ENCODE data around the gene CADPS2. TPM values are rescaled to one million over a fixed set of nuclear protein-coding genes. Genes with fewer than 3 reads are reported as not detected.

Gene CADPS2
- total and polyA plus RNA-seq, 8 donors = 7.0 to 57.8 (median 29.7) TPM

- H3K27me3 ChIP-seq = no peaks in the 10 kb centered on the region
- no peak overlapping the region for H3K27ac ChIP-seq
- 75 to 88% (median 79%) methylated on average over 2 of the region's 2 CpGs for WGBS, 5 donors
- no peak overlapping the region for H3K4me3 ChIP-seq
- H3K36me3 ChIP-seq = no peaks in the 10 kb centered on the region
- no peak for TF ChIP-seq CTCF (IDR thresholded peaks at IDR 0.05)
- no peak for TF ChIP-seq POLR2A (IDR thresholded peaks at IDR 0.05)
- no peak for TF ChIP-seq POLR2AphosphoS5 (IDR thresholded peaks at IDR 0.05)
- TF ChIP-seq EP300 (IDR thresholded peaks at IDR 0.05) = no peak
- DNase-seq = no peak
- intact Hi-C loops (cut with DNase I; ENCODE audit: low total_unique reads) = no loop called here
- H3K9me3 ChIP-seq = no peaks in the 10 kb centered on the region
- H3K4me1 ChIP-seq = no peaks in the 10 kb centered on the region
Measured at GRCh38 chr7:122893486-122893885, 7.2 kb upstream of the CADPS2 start.

GRCh38 chr7:122889116-122889515 is 2.9 kb upstream of the CADPS2 start:
- peaks cover 0 to 15% (median 8%) of the 10 kb centered on the region in 3 donors for H3K27me3 ChIP-seq
- H3K4me3 ChIP-seq = no peak overlapping the region
- H3K27ac ChIP-seq = no peak overlapping the region
- H3K36me3 ChIP-seq = no peaks in the 10 kb centered on the region
- no peak for DNase-seq
- WGBS, 5 donors = 90 to 100% (median 97%) methylated on average over 1 of the region's 1 CpG
- H3K9me3 ChIP-seq = no peaks in the 10 kb centered on the region
- peaks cover 0 to 28% (median 16%) of the 10 kb centered on the region in 4 donors for H3K4me1 ChIP-seq
- intact Hi-C loops (cut with DNase I; ENCODE audit: low total_unique reads) = no loop called here
- no peak for TF ChIP-seq POLR2AphosphoS5 (IDR thresholded peaks at IDR 0.05)
- TF ChIP-seq EP300 (IDR thresholded peaks at IDR 0.05) = no peak
- TF ChIP-seq POLR2A (IDR thresholded peaks at IDR 0.05) = no peak
- TF ChIP-seq CTCF (IDR thresholded peaks at IDR 0.05) = no peak

GRCh38 chr7:122887848-122888247 is 1.6 kb upstream of the CADPS2 start:
- intact Hi-C loops (cut with DNase I; ENCODE audit: low total_unique reads) = no loop called here
- H3K9me3 ChIP-seq = no peaks in the 10 kb centered on the region
- no peak overlapping the region for H3K4me3 ChIP-seq
- H3K27ac ChIP-seq = peak overlapping the region in 1 of 5 donors; percentile 95
- peaks cover 0 to 41% (median 27%) of the 10 kb centered on the region in 4 donors for H3K4me1 ChIP-seq
- no peak for DNase-seq
- peaks cover 0 to 15% (median 8%) of the 10 kb centered on the region in 3 donors for H3K27me3 ChIP-seq
- H3K36me3 ChIP-seq = no peaks in the 10 kb centered on the region
- no peak for TF ChIP-seq POLR2A (IDR thresholded peaks at IDR 0.05)
- no peak for TF ChIP-seq POLR2AphosphoS5 (IDR thresholded peaks at IDR 0.05)
- no peak for TF ChIP-seq EP300 (IDR thresholded peaks at IDR 0.05)
- TF ChIP-seq CTCF (IDR thresholded peaks at IDR 0.05) = no peak

- peak; percentile 78 to 87 for DNase-seq
- Histone ChIP-seq H3K27me3 (peaks cover 0 to 15% (median 8%) of the 10 kb centered on the region in 3 donors), H3K36me3 (no peaks in the 10 kb centered on the region), H3K4me3 (peak overlapping the region; percentile 68 to 84 (median 76)), H3K4me1 (peaks cover 0 to 47% (median 31%) of the 10 kb centered on the region in 4 donors), H3K27ac (peak overlapping the region; percentile 5 to 98 (median 95)), H3K9me3 (no peaks in the 10 kb centered on the region)
- 1 to 3% (median 1%) methylated on average over 12 of the region's 12 CpGs for WGBS, 5 donors
- TF ChIP-seq CTCF (IDR thresholded peaks at IDR 0.05) (peak in 1 of 7 experiments; percentile 25), POLR2AphosphoS5 (IDR thresholded peaks at IDR 0.05) (peak in 2 of 3 donors; percentile 24 to 41), POLR2A (IDR thresholded peaks at IDR 0.05) (no peak), EP300 (IDR thresholded peaks at IDR 0.05) (no peak)
- intact Hi-C loops (cut with DNase I; ENCODE audit: low total_unique reads) = no loop called here
Measured at GRCh38 chr7:122887198-122887597, 938 bp upstream of the CADPS2 start.
